Stimulated activated naive B cell treated with anti-CD40 and anti-IgM and Interleukin-4, amounts not matched to agents 10 μg/mL and 1 μg/mL and 100 μg/mL, for 72 hours (primary cell): ENCODE results near the gene CMTM1.
A peak's percentile ranks its signal among the peaks of the same experiment; 100 is the strongest.

Source experiments
- ATAC-seq, 2 donors: fragments of 150-1000 bp; cut with Tn5 transposase; replicated peaks; 2 replicates each; pipeline ENCODE4 v1.10.0; 2021; ENCODE audit warnings: moderate library complexity in 1 of 2
- DNase-seq: peaks from one replicate; pipeline ENCODE4 v3.0.0; 2021
- H3K27ac Mint-ChIP-seq: one replicate; pipeline ENCODE4 v1.8.0; 2022; ENCODE audit warnings: mild to moderate bottlenecking, mixed read lengths
- H3K27me3 Mint-ChIP-seq, 2 donors: one replicate each; pipeline ENCODE4 v1.8.0; 2022; ENCODE audit warnings: mixed read lengths in 2 of 2
- H3K36me3 Mint-ChIP-seq, 2 donors: one replicate each; pipeline ENCODE4 v1.8.0; 2022; ENCODE audit warnings: mixed read lengths in 2 of 2, mild to moderate bottlenecking in 1 of 2
- H3K4me1 Mint-ChIP-seq, 2 donors: one replicate each; pipeline ENCODE4 v1.8.0; 2022; ENCODE audit warnings: mixed read lengths in 2 of 2, mild to moderate bottlenecking in 1 of 2
- H3K4me3 Mint-ChIP-seq, 2 donors: one replicate each; pipeline ENCODE4 v1.8.0; 2022; ENCODE audit warnings: mild to moderate bottlenecking in 2 of 2, mixed read lengths in 2 of 2, moderate library complexity in 1 of 2
- H3K9me3 Mint-ChIP-seq, 2 donors: one replicate each; pipeline ENCODE4 v1.8.0; 2022; ENCODE audit warnings: mixed read lengths in 2 of 2, mild to moderate bottlenecking in 1 of 2

The CMTM1 gene

DNA sequence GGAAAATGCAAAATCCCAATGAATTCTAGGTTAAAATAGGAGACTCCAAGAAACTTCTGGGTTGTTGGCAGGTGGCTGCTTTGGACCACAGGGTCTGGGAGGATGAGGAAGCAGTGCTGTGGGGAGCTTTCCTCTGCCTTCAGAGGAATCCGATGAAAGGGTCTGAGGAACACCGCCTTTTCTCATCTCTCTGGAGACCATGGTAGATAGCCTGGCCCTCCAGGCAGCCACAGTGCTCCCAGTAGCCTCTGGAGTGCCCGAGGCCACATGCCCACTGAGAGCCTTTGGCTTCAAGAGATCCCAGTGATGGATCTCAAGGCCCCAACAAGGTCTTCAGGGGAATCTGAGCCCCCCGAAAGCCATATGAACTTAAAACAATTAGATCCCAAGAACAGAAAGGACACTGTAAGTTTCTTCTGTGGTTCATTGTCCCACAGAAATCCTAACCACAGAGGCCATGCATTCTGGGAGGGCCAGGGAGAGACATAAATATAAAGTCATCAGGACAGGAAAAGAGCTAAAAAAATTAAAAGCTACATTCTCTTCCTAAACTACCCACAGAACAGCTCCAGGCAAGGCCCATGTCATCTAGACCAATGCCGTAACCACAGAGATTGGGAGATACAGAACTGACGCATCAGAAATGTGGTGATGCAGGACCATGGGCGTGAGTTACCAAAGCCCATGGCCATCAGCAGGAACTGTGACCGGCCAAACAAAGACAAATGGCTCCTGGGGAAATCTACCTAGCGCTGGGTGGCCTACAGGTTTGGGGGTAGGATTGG, 40.7 kb upstream of the CMTM1 start:
- Mint-ChIP-seq H3K4me3 (no peak overlapping the region), H3K4me1 (peaks cover 55 to 85% of the 10 kb centered on the region in 2 donors)
- DNase-seq: no peak

GRCh38 chr16:66528294-66528693, 37.9 kb upstream of the CMTM1 start:
- Mint-ChIP-seq H3K27me3 (peaks cover 0 to 6% of the 10 kb centered on the region in 2 donors), H3K27ac (no peak overlapping the region), H3K36me3 (peaks cover 3 to 13% of the 10 kb centered on the region in 2 donors), H3K9me3 (no peaks in the 10 kb centered on the region), H3K4me1 (peaks cover 31 to 58% of the 10 kb centered on the region in 2 donors), H3K4me3 (no peak overlapping the region)
- no peak for ATAC-seq
- DNase-seq: no peak

More for the DNA sequence above, 40.7 kb upstream of the CMTM1 start:
- Mint-ChIP-seq H3K36me3 (peaks cover 3 to 13% of the 10 kb centered on the region in 2 donors), H3K9me3 (no peaks in the 10 kb centered on the region), H3K27ac (no peak overlapping the region), H3K27me3 (peaks cover 0 to 6% of the 10 kb centered on the region in 2 donors)
- no peak for ATAC-seq

DNA sequence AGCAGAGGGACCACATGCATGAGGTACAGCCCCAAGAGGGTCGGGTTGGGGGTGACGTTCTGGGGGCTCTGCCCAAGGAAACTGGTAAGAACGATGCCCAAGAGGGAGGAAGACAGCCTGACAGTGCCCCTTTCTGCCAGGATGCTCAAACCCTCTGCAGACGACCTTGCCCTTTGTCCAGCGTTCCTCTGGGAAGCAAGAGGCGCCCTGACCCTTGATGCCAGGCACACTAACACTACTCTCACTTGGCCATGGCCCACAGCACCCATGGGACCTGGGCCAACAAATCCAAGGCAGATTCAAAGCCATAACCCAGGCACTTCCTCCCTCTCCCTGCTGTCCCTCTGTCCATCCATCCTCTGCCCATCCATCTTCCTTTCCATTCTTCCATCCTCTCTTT, 36.8 kb upstream of the CMTM1 start:
- ATAC-seq (no peak), DNase-seq (no peak)
- Mint-ChIP-seq H3K4me3 (no peak overlapping the region), H3K27ac (no peak overlapping the region), H3K36me3 (peaks cover 4 to 15% of the 10 kb centered on the region in 2 donors), H3K9me3 (no peaks in the 10 kb centered on the region), H3K4me1 (peaks cover 27 to 46% of the 10 kb centered on the region in 2 donors), H3K27me3 (peaks cover 2 to 6% of the 10 kb centered on the region in 2 donors)

DNA sequence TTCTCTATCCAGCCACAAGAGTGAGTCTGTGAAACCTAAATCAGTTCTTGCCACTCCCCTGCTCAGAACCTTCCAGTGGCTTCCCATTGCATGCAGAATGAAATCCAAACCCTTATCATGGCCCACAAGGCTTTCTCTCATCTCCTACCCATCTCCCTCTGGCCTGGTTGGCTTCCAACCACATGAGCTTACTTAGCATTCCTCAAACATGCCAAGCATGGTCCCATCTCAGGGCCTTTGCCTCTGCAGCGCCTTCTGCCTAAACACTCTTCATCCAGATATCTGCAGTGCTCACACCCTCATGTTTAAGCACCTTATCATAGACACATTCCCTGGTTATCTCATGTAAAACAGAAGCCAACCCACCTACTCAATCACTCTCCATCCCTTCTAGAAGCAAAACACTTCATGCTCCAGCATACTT, 31.9 kb upstream of the CMTM1 start:
- no peak for DNase-seq
- Mint-ChIP-seq H3K9me3 (no peaks in the 10 kb centered on the region), H3K4me3 (no peak overlapping the region), H3K27me3 (peaks cover 3 to 11% of the 10 kb centered on the region in 2 donors), H3K4me1 (peaks cover 25 to 32% of the 10 kb centered on the region in 2 donors), H3K36me3 (peaks cover 4 to 11% of the 10 kb centered on the region in 2 donors), H3K27ac (no peak overlapping the region)
- ATAC-seq: no peak

DNA sequence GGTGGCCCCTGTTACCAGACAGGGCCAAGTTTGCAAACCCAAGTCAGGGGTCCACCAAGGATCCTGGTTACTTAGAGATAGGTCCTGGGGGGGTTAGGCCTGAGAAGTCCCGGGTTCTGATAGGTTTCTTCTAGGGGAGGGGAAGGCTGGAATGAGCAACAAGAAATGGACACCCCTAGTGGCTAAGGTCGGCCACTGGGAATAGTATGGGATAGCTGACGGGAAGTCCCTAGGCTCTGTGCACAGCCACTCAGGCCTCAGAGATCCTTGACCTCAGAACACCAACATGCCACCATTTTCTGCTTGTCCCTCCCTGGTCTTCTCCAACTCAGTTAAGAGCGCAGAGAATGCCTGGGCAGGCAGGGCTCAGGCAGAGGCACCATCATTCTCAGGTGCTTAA, 29.7 kb upstream of the CMTM1 start:
- Mint-ChIP-seq H3K4me1 (peaks cover 28 to 40% of the 10 kb centered on the region in 2 donors), H3K36me3 (peaks cover 4 to 6% of the 10 kb centered on the region in 2 donors), H3K9me3 (no peaks in the 10 kb centered on the region), H3K27ac (no peak overlapping the region), H3K27me3 (peaks cover 3 to 5% of the 10 kb centered on the region in 2 donors), H3K4me3 (no peak overlapping the region)
- ATAC-seq (no peak), DNase-seq (no peak)

DNA sequence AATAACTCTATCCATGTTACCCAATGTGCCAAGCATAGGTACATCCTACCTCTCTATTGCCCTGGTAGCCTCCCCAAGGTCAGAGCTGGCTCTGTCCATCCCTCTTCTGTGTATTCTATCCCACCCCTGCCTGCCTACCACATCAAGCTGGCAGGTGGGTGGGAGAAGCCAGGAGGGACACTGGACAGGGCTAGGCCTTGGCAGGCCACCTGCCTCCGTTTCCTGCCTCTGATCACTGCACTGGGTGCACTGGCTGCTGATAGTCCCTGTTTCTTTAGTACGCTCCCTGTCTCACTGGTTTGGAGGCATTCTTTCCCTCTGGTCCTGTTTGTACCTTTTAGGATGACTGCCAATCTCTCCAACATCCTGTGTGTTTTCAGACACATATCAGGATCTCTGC, 29.0 kb upstream of the CMTM1 start:
- Mint-ChIP-seq H3K9me3 (no peaks in the 10 kb centered on the region), H3K36me3 (peaks cover 4 to 6% of the 10 kb centered on the region in 2 donors), H3K4me3 (no peak overlapping the region), H3K4me1 (peaks cover 28 to 40% of the 10 kb centered on the region in 2 donors), H3K27ac (no peak overlapping the region), H3K27me3 (peaks cover 3 to 5% of the 10 kb centered on the region in 2 donors)
- ATAC-seq (no peak), DNase-seq (no peak)

GRCh38 chr16:66538910-66539309, 27.3 kb upstream of the CMTM1 start:
- H3K9me3 Mint-ChIP-seq: no peaks in the 10 kb centered on the region
- H3K36me3 Mint-ChIP-seq: peaks cover 4 to 6% of the 10 kb centered on the region in 2 donors
- ATAC-seq (no peak), DNase-seq (no peak)
- H3K4me3 Mint-ChIP-seq: peak overlapping the region in 1 of 2 donors; percentile 57
- H3K27ac Mint-ChIP-seq: peak overlapping the region; percentile 42
- H3K4me1 Mint-ChIP-seq: peaks cover 32 to 46% of the 10 kb centered on the region in 2 donors
- H3K27me3 Mint-ChIP-seq: peaks cover 3 to 5% of the 10 kb centered on the region in 2 donors

DNA sequence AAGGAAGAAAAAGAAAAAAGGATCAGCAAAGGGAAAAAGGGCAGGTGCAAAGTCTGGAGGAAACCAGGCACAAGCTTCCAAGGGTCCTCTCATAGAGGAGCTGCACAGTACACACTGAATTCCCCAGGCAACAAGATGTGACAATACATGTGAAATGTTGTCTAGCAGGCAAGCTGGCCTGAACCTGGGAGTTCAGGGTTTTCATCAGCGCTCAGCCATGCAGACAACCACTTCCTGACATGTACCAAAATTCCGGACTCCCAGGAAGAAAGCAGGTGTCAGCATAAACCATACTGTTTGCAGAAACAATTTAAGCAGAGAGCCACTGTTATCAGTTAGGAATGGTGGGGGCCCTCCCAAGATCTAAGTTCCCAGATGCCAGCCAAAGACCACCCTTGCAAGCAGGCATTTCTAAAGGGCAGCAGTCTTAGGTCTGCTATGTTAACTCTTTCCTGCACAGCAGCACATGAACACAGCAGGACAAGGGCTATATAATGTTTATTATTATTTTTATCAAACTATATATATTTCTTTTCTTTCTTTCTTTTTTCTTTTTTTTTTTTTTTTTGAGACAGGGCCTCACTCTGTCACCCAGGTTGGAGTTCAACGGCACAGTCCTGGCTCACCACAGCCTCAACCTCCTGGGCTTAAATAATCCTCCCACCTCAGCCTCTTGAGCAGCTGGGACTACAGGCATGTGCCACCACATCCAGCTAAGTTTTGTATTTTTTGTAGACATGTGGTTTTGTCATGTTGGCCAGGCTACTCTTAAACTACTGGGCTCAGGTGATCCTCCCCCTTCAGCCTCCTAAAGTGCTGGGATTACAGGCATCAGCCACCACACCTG, 26.4 kb upstream of the CMTM1 start:
- H3K4me1 Mint-ChIP-seq: peaks cover 35 to 54% of the 10 kb centered on the region in 2 donors
- DNase-seq (no peak), ATAC-seq (peak; percentile 63 to 79)
- H3K36me3 Mint-ChIP-seq: peaks cover 3% of the 10 kb centered on the region in 2 donors
- no peaks in the 10 kb centered on the region for H3K9me3 Mint-ChIP-seq
- H3K27ac Mint-ChIP-seq: no peak overlapping the region
- no peak overlapping the region for H3K4me3 Mint-ChIP-seq
- peaks cover 0 to 5% of the 10 kb centered on the region in 2 donors for H3K27me3 Mint-ChIP-seq

DNA sequence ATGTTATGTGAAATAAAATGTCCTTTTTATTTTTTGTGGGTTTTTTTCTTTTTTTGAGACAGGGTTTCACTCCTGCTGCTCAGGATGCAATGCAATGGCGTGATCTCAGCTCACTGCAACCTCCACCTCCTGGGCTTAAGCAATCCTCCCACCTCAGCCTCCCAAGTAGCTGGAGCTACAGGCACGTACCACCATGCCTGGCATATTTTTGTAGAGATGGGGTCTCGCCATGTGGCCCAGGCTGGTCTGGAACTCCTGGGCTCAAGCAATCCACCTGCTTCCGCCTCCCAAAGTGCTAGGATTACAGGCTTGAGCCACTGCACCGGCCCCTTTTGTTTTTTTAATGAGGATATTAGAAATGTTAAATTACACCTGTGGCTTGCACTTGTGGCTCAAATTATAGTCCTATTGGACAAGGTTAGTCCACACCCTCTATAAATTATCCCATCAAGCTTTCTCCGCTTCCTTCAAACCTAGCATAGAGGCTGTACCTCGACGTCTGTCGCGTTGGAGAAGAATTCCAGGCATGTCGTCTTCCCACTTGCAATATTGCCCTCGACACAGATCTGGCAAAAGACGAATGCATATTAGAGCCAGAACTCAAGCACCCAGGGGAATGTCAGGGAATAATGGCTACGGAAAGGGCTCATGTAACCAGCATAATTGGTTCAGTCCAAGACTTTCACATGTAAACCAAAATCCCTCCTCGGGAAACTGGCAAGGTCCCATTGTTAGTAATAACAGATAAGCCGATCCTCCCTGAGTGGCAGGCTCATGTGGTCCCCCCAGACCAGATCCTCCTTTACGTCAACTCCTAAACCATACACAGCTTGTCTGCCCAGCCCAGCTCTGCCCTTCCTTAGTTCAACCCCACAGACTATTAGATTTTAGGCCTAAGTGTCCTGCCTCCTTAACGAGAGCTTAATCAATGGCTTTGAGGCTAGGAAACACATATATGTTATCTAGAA, 24.6 kb upstream of the CMTM1 start:
- Mint-ChIP-seq H3K27ac (no peak overlapping the region), H3K4me3 (no peak overlapping the region), H3K9me3 (no peaks in the 10 kb centered on the region), H3K36me3 (peaks cover 3% of the 10 kb centered on the region in 2 donors), H3K4me1 (peaks cover 40 to 66% of the 10 kb centered on the region in 2 donors), H3K27me3 (peaks cover 0 to 5% of the 10 kb centered on the region in 2 donors)
- DNase-seq (no peak), ATAC-seq (no peak)

GRCh38 chr16:66542396-66542795, 23.8 kb upstream of the CMTM1 start:
- H3K27me3 Mint-ChIP-seq: peaks cover 0 to 5% of the 10 kb centered on the region in 2 donors
- H3K27ac Mint-ChIP-seq: no peak overlapping the region
- H3K9me3 Mint-ChIP-seq: no peaks in the 10 kb centered on the region
- H3K36me3 Mint-ChIP-seq: peaks cover 3% of the 10 kb centered on the region in 2 donors
- DNase-seq (no peak), ATAC-seq (no peak)
- peaks cover 41 to 66% of the 10 kb centered on the region in 2 donors for H3K4me1 Mint-ChIP-seq
- no peak overlapping the region for H3K4me3 Mint-ChIP-seq

GRCh38 chr16:66543541-66543940, 22.7 kb upstream of the CMTM1 start:
- Mint-ChIP-seq H3K9me3 (no peaks in the 10 kb centered on the region), H3K4me1 (peaks cover 45 to 68% of the 10 kb centered on the region in 2 donors), H3K4me3 (no peak overlapping the region), H3K27me3 (no peaks in the 10 kb centered on the region), H3K27ac (peak overlapping the region; percentile 63), H3K36me3 (no peaks in the 10 kb centered on the region)
- ATAC-seq: no peak
- DNase-seq: no peak

DNA sequence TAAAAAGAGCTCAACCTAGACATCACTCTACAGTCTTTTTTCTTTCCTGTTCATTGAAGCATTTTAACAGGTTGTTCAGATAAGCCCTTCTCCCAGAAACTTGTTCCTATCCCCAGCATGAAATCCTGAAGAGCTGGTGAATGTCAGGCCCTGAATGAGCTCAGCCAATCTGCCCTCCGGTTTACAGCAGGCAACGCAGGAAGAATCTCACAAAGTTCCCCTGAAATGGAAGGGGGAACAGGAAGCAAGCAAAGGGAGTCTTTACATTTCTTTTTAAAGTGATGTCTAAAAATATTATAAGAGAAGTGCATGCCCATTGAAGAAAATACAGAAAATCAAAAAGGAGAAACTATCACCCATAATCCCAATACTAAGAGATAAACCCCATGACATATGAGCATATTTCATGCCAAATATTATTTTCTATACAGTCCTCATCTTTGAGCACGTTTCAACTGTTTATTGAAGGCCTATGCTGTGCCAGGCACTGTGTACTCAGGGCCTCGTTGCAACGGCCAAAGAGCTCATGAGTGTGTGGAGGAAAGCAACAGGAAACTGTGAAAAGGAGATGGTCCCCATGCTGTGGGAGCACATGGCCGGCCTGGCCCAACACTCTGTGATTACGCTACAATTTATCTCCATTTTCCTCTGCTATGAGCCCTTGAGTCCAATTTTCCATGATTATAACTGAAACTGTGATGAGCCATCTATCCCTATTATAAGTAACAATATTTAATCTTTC, 22.1 kb upstream of the CMTM1 start:
- no peaks in the 10 kb centered on the region for H3K36me3 Mint-ChIP-seq
- H3K27me3 Mint-ChIP-seq: no peaks in the 10 kb centered on the region
- DNase-seq (no peak), ATAC-seq (peak in 1 of 2 donors; percentile 33)
- peaks cover 48 to 69% of the 10 kb centered on the region in 2 donors for H3K4me1 Mint-ChIP-seq
- peak overlapping the region; percentile 63 for H3K27ac Mint-ChIP-seq
- no peaks in the 10 kb centered on the region for H3K9me3 Mint-ChIP-seq
- peak overlapping the region in 1 of 2 donors; percentile 22 for H3K4me3 Mint-ChIP-seq
